Esophagus squamous epithelium (tissue), 5 donors: ENCODE data around the gene DDX39B. TPM values are rescaled to one million over a fixed set of nuclear protein-coding genes. Genes with fewer than 3 reads are reported as not detected.

Experiments
- DNase-seq: peaks from one replicate; lab custom pipeline; 2025; lab: John Stamatoyannopoulos, UW
- H3K27ac ChIP-seq, 4 donors: fragments of 200-600 bp; sonication (generic); one replicate each; pipeline ENCODE4 v1.5.1; 2016 to 2019; ENCODE audit warnings: mild to moderate bottlenecking in 1 of 4
- H3K27me3 ChIP-seq, 4 donors: fragments of 200-600 bp; sonication (generic); 1 replicate in 3 of 4; 2 replicates in 1 of 4; pipeline versions ENCODE4 v1.5.1 to v1.6.0; 2017 to 2021; ENCODE audit warnings: antibody characterized with exemption in 1 of 4
- H3K36me3 ChIP-seq, 3 donors: fragments of 200-600 bp; sonication (generic); one replicate each; pipeline ENCODE4 v1.5.1; 2016 to 2019
- H3K4me1 ChIP-seq, 3 donors: fragments of 200-600 bp; sonication (generic); one replicate each; pipeline ENCODE4 v1.5.1; 2017 to 2019
- H3K4me3 ChIP-seq, 4 donors: fragments of 200-600 bp; sonication (generic); 1 replicate in 3 of 4; 2 replicates in 1 of 4; pipeline ENCODE4 v1.5.1; 2016 to 2019; ENCODE audit warnings: mild to moderate bottlenecking in 2 of 4, moderate library complexity in 1 of 4
- H3K9me3 ChIP-seq, 3 donors: fragments of 200-600 bp; sonication (generic); one replicate each; pipeline ENCODE4 v1.5.1; 2016 to 2019
- CTCF ChIP-seq, 6 experiments: fragments of 450-650 bp in 4 of 6; fragments of 200-600 bp in 2 of 6; sonication (generic) in 2 of 6; IDR thresholded peaks; one replicate each; pipeline ENCODE4 v1.5.1; 2016 to 2019; ENCODE audit warnings: antibody characterized with exemption in 6 of 6, mild to moderate bottlenecking in 4 of 6, moderate library complexity in 4 of 6
- POLR2A ChIP-seq, 4 donors: fragments of 450-650 bp; IDR thresholded peaks; one replicate each; pipeline ENCODE4 v1.6.1; 2017; ENCODE audit warnings: antibody characterized with exemption in 4 of 4, mild to moderate bottlenecking in 4 of 4, moderate library complexity in 3 of 4
- WGBS, 2 donors: methylation state at CpG; one replicate each; pipeline ENCODE4 v1.1.5; 2018; 5-methylcytosine and 5-hydroxymethylcytosine counted together
- intact Hi-C: fragments of 100-400 bp; cut with DNase I; formaldehyde crosslinking; loops from one replicate; pipeline ENCODE4 v1.15.0; 2022
- total RNA-seq, 4 donors: library from RNA; depleted of rRNA; stranded (reverse); fragments of >200 nt; gene quantifications; one replicate each; pipeline ENCODE4 v1.1.0, GENCODE V29; 2016
- donor health status: DM: yes; HTN: yes; CAD: no.

DDX39B gene
- total RNA-seq, 4 donors from 2014 or later: 173 to 320 (median 259) TPM

GRCh38 chr6:31581434-31582229 is 39.8 kb upstream of the DDX39B start:
- intact Hi-C loops: no loop called here
- Histone ChIP-seq H3K4me3 (peak overlapping the region; percentile 53 to 84 (median 77)), H3K27me3 (peaks cover 0 to 8% (median 0%) of the 10 kb centered on the region in 4 donors), H3K27ac (peak overlapping the region; percentile 71 to 88 (median 84)), H3K9me3 (no peaks in the 10 kb centered on the region), H3K36me3 (no peaks in the 10 kb centered on the region), H3K4me1 (peaks cover 16 to 41% (median 23%) of the 10 kb centered on the region in 3 donors)
- WGBS, 2 donors: 20 to 33% methylated on average over 12 to 17 of the region's 21 CpGs
- TF ChIP-seq CTCF (IDR thresholded peaks at IDR 0.05): no peak
- no peak for TF ChIP-seq POLR2A (IDR thresholded peaks at IDR 0.05)
- no peak for DNase-seq

- no peak for DNase-seq
- intact Hi-C loops: no loop called here
Measured at GRCh38 chr6:31580807-31581433, 39.1 kb upstream of the DDX39B start.

GRCh38 chr6:31580438-31580740 is 38.6 kb upstream of the DDX39B start:
- DNase-seq: no peak
- Histone ChIP-seq H3K4me3 (peak overlapping the region; percentile 53 to 84 (median 77)), H3K36me3 (no peaks in the 10 kb centered on the region), H3K27me3 (peaks cover 0 to 8% (median 0%) of the 10 kb centered on the region in 4 donors), H3K9me3 (no peaks in the 10 kb centered on the region), H3K27ac (peak overlapping the region; percentile 71 to 88 (median 84)), H3K4me1 (peaks cover 16 to 31% (median 18%) of the 10 kb centered on the region in 3 donors)
- 33 to 46% methylated on average over 11 of the region's 11 CpGs for WGBS, 2 donors
- no peak for TF ChIP-seq CTCF (IDR thresholded peaks at IDR 0.05)
- no peak for TF ChIP-seq POLR2A (IDR thresholded peaks at IDR 0.05)
- intact Hi-C loops: no loop called here

More at GRCh38 chr6:31580807-31581433, 39.1 kb upstream of the DDX39B start:
- TF ChIP-seq POLR2A (IDR thresholded peaks at IDR 0.05): peak in 1 of 4 donors; percentile 65
- TF ChIP-seq CTCF (IDR thresholded peaks at IDR 0.05): peak; percentile 92 to 98 (median 94)
- no peaks in the 10 kb centered on the region for H3K36me3 ChIP-seq
- WGBS, 2 donors: 0 to 1% methylated on average over 1 to 22 of the region's 62 CpGs
- peak overlapping the region; percentile 53 to 84 (median 77) for H3K4me3 ChIP-seq
- no peaks in the 10 kb centered on the region for H3K9me3 ChIP-seq
- peaks cover 0 to 4% (median 0%) of the 10 kb centered on the region in 4 donors for H3K27me3 ChIP-seq
- peaks cover 16 to 34% (median 22%) of the 10 kb centered on the region in 3 donors for H3K4me1 ChIP-seq
- H3K27ac ChIP-seq: peak overlapping the region; percentile 71 to 88 (median 84)

GRCh38 chr6:31579546-31580437 is 38.0 kb upstream of the DDX39B start:
- peaks cover 0 to 9% (median 0%) of the 10 kb centered on the region in 4 donors for H3K27me3 ChIP-seq
- peak overlapping the region in 2 of 4 donors; percentile 81 to 87 for H3K27ac ChIP-seq
- 83% methylated on average over 6 to 8 of the region's 8 CpGs for WGBS, 2 donors
- H3K4me1 ChIP-seq: peaks cover 16 to 37% (median 18%) of the 10 kb centered on the region in 3 donors
- DNase-seq: no peak
- intact Hi-C loops: no loop called here
- H3K4me3 ChIP-seq: peak overlapping the region in 3 of 4 donors; percentile 72 to 84 (median 82)
- TF ChIP-seq CTCF (IDR thresholded peaks at IDR 0.05): no peak
- no peak for TF ChIP-seq POLR2A (IDR thresholded peaks at IDR 0.05)
- H3K9me3 ChIP-seq: no peaks in the 10 kb centered on the region
- H3K36me3 ChIP-seq: no peaks in the 10 kb centered on the region
